ENCODE results near the gene TUFM. TPM values are rescaled to one million over a fixed set of nuclear protein-coding genes. Genes with fewer than 3 reads are reported as not detected.
A peak's percentile ranks its signal among the peaks of the same experiment; 100 is the strongest.

Gene TUFM
- total RNA-seq, 1 experiment from 2014 or later = 136 TPM

GRCh38 chr16:28843766-28844165 is 2.4 kb downstream of the TUFM start:
- no peak for DNase-seq (ENCODE audit: low spot score)
- in situ Hi-C loops (cut with HindIII; ENCODE audit: low sequenced_read_pairs) = no loop called here

DNA sequence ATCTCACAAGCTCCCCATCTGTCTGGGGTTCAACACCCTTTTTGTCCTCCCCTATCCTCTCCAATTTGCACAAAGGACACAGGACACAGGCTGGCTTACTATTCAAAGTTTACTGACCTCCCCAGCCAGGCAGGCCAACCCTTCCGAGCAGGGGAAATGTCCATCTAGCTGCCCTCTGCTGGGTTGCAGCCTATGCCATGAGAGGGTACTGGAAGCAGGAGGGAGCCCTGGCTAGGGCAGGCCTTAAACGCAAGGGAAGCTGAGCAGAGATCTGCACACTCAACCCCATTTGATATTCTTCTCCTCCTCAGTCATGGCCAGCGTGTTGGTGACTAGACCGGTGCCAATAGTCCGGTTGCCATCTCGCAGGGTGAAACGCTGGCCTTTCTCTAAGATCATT is 3.5 kb downstream of the TUFM start:
- no peak for DNase-seq (ENCODE audit: low spot score)
- in situ Hi-C loops (cut with HindIII; ENCODE audit: low sequenced_read_pairs) = no loop called here

- in situ Hi-C loops (cut with HindIII; ENCODE audit: low sequenced_read_pairs) = no loop called here
These were observed 6.2 kb downstream of the TUFM start for GRCh38 chr16:28839899-28840298.

DNA sequence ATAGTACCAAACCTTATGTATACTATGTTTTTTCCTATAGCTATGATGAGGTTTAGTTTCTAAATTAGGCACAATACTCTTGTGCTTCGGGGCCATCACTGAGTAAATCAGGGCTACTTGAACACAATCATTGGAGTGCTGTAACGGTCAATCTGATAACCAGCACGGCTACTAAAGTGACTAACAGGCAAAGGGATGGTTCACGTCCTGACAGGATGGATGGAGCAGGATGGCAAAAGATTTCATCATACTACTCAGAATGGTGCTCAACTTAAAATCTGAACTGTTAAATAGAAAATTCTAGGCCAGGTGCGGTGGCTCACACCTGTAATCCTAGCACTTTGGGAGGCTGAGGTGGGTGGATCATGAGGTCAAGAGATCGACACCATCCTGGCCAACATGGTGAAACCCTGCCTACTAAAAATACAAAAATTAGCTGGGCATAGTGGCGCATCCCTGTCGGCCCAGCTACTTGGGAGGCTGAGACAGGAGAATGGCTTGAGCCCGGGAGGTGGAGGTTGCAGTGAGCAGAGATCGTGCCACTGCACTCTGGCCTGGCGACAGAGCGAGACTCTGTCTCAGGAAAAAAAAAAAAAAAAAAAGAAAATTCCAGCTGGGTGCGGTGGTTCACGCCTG is 7.0 kb downstream of the TUFM start:
- in situ Hi-C loops (cut with HindIII; ENCODE audit: low sequenced_read_pairs) = no loop called here
- DNase-seq (ENCODE audit: low spot score) = no peak

More at GRCh38 chr16:28839899-28840298, 6.2 kb downstream of the TUFM start:
- DNase-seq (ENCODE audit: low spot score) = no peak

DNA sequence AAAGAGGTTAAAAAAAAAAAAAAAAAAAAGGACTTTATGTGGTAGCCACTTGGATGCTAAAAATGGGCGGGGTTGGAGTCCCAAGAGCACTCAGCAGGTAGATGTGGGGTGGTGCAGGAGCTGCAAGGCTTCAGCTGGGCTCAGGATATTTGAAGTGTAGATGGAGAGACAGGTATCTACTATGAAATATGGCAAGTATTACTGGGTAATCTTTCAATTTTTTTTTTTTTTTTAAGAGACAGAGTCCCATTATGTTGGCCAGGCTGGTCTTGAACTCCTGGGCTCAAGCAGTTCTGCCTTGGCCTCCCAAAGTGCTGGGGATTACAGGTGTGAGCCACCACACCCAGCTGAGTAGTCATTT is 7.6 kb downstream of the TUFM start:
- in situ Hi-C loops (cut with HindIII; ENCODE audit: low sequenced_read_pairs) = no loop called here
- DNase-seq (ENCODE audit: low spot score) = no peak

- DNase-seq (ENCODE audit: low spot score) = no peak
- in situ Hi-C loops (cut with HindIII; ENCODE audit: low sequenced_read_pairs) = no loop called here
These were observed 8.2 kb downstream of the TUFM start for GRCh38 chr16:28837672-28838557.

GRCh38 chr16:28836761-28837064 is 9.4 kb downstream of the TUFM start:
- in situ Hi-C loops (cut with HindIII; ENCODE audit: low sequenced_read_pairs) = no loop called here
- no peak for DNase-seq (ENCODE audit: low spot score)

- DNase-seq (ENCODE audit: low spot score) = no peak
- in situ Hi-C loops (cut with HindIII; ENCODE audit: low sequenced_read_pairs) = no loop called here
These were observed 10.0 kb downstream of the TUFM start for GRCh38 chr16:28835864-28836760.

GRCh38 chr16:28834873-28835863 is 11.0 kb downstream of the TUFM start:
- in situ Hi-C loops (cut with HindIII; ENCODE audit: low sequenced_read_pairs) = no loop called here
- DNase-seq (ENCODE audit: low spot score) = no peak

GRCh38 chr16:28834349-28834748 is 11.8 kb downstream of the TUFM start:
- in situ Hi-C loops (cut with HindIII; ENCODE audit: low sequenced_read_pairs) = no loop called here
- no peak for DNase-seq (ENCODE audit: low spot score)

DNA sequence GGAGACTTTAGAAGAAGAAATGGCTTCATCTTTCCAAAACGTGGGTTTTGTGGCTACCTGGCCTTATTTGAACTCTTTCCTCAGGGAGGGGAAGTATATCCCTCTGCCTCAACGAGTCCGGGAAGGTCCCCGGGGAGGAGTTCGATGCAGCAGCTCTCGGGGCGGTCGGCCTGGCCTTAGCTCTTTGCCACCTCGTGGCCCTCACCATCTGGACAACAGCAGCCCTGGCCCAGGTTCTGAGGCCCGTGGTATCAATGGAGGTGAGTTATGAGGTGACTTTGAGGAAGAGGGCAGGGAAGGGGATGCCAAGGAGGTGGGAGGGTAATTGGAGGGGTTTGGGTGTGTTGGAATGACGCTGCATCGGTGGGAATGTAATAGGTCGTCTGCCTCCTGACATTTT is 15.6 kb downstream of the TUFM start:
- in situ Hi-C loops (cut with HindIII; ENCODE audit: low sequenced_read_pairs) = no loop called here
- no peak for DNase-seq (ENCODE audit: low spot score)

GRCh38 chr16:28829747-28830146 is 16.4 kb downstream of the TUFM start:
- no peak for DNase-seq (ENCODE audit: low spot score)
- in situ Hi-C loops (cut with HindIII; ENCODE audit: low sequenced_read_pairs) = no loop called here

GRCh38 chr16:28826141-28826540 is 20.0 kb downstream of the TUFM start:
- DNase-seq (ENCODE audit: low spot score) = no peak
- in situ Hi-C loops (cut with HindIII; ENCODE audit: low sequenced_read_pairs) = no loop called here

DNA sequence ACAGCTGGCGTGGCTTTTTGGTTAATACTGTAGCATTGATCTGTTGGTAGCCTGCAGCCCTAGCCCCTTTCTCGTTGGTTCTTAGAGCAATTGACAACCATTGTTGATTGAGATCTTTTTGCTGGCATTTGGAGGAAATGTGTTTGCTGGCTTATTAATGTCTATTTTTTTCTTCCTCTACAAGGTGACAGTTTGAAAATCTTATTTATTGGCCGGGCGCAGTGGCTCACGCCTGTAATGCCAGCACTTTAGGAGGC is 21.5 kb downstream of the TUFM start:
- DNase-seq (ENCODE audit: low spot score) = no peak
- in situ Hi-C loops (cut with HindIII; ENCODE audit: low sequenced_read_pairs) = no loop called here

GRCh38 chr16:28823873-28824716 is 22.1 kb downstream of the TUFM start:
- in situ Hi-C loops (cut with HindIII; ENCODE audit: low sequenced_read_pairs) = no loop called here

GRCh38 chr16:28823291-28823872 is 22.8 kb downstream of the TUFM start:
- DNase-seq (ENCODE audit: low spot score) = no peak
- in situ Hi-C loops (cut with HindIII; ENCODE audit: low sequenced_read_pairs) = no loop called here

More at GRCh38 chr16:28823873-28824716, 22.1 kb downstream of the TUFM start:
- peak; percentile 98 for DNase-seq (ENCODE audit: low spot score)

DNA sequence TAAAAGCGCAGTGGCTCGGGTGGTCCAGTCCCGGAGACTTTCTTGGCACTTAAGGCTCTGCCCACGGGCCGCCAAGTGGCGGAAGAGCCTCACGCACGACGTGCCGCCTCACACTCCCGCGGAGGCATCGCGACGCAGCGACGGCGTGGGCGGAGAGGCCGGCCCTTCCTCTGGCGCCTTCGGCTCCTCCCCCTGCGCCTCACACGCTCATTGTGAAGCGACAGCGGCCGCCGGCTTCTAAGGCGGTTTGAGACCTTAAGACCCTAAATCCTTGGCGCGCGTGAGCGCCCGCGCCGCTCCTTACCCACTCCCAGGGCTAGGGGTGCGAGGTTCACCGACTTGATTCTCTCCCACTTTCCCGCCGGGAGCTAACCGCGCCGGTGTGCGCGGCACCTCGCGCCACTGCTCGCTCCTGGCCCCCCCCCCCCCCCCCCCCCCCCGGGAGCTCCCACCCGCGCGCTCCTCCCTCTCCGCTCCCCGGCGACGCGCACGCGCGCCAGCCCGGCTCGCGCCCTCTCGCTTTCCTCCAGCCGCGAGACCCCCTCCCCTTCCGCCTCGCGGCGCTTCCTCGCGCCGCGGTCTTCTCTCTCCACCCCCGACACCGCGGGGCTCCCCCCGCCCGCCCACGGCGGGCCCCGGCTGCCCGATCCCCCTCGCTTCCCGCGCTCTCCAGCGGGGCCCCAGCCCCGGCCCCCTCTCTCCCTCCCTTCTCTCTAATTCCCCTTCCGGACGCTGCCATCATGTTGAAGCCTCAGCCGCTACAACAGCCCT is 23.4 kb downstream of the TUFM start, which contains the start of gene ATXN2L:
Gene ATXN2L (plus strand): TSS at position 480 of the 771 bp plus-strand sequence. CDS start 261 bp downstream, at position 741.
- in situ Hi-C loops (cut with HindIII; ENCODE audit: low sequenced_read_pairs) = no loop called here
- peak; percentile 93 for DNase-seq (ENCODE audit: low spot score)

Data from G401 (cell line).